ENCODE data around the gene TMEM247. TPM values are rescaled to one million over a fixed set of nuclear protein-coding genes. Genes with fewer than 3 reads are reported as not detected.

Gene TMEM247
- total RNA-seq, 1 experiment from 2014 or later: not detected

DNA sequence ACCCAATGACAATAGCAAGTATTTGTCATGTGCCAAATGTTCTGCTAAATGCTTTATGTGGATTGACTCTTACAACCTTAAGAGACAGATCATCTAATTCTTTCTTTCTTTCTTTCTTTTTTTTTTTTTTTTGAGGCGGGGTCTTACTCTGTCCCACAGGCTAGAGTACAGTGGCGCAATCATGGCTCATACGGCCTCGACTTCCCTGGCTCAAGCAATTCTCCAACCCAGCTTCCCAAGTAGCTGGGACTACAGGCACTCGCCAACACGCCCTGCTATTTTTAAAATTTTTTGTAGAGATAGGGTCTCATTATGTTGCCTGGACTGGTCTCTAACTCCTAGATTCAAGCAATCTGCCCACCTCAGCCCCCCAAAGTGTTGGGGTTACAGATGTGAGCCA, 21.4 kb downstream of the TMEM247 start:
- Histone ChIP-seq H3K4me2 (ENCODE audit: insufficient read depth, insufficient read length, low read length) (no peak overlapping the region), H2BK120ac (ENCODE audit: low read depth, low read length, poor library complexity, severe bottlenecking) (no peak overlapping the region), H4K5ac (ENCODE audit: insufficient read length, low read depth, low read length) (no peak overlapping the region), H2BK12ac (ENCODE audit: insufficient read length, low read depth, low read length) (no peak overlapping the region), H2AK5ac (ENCODE audit: insufficient read length, low read length) (no peak overlapping the region), H3K4ac (ENCODE audit: low read depth, low read length) (no peak overlapping the region), H3K4me1 (ENCODE audit: insufficient read depth, low read length) (no peaks in the 10 kb centered on the region; the same call in 1 of the 2 replicates), H3K23me2 (ENCODE audit: insufficient read length, low read depth, low read length, poor library complexity, severe bottlenecking) (peaks cover 8% of the 10 kb centered on the region), H3K23ac (ENCODE audit: insufficient read length, low read depth, low read length) (no peak overlapping the region), H3T11ph (ENCODE audit: low read length) (no peak overlapping the region), H3K18ac (ENCODE audit: insufficient read length, low read depth, low read length) (no peak overlapping the region), H2AFZ (ENCODE audit: low read length) (no peak overlapping the region), H2BK20ac (ENCODE audit: low read depth, low read length, poor library complexity, severe bottlenecking) (no peak overlapping the region), H4K91ac (ENCODE audit: insufficient read length, low read depth, low read length) (no peak overlapping the region), H3K56ac (ENCODE audit: insufficient read length, low read depth, low read length) (no peak overlapping the region), H4K8ac (replicated peaks; ENCODE audit: insufficient read length, low read depth, low read length) (no peak overlapping the region), H3K9ac (ENCODE audit: extremely low read depth, insufficient read length, low read length) (no peak overlapping the region), H2BK5ac (ENCODE audit: insufficient read length, low read length) (no peak overlapping the region), H3K27me3 (ENCODE audit: insufficient read depth, low read length) (no peaks in the 10 kb centered on the region; the same call in 1 of the 2 replicates), H3K14ac (ENCODE audit: insufficient read depth, low read length) (no peak overlapping the region), H3K79me2 (ENCODE audit: insufficient read depth, low read length) (no peaks in the 10 kb centered on the region), H3K79me1 (ENCODE audit: insufficient read depth, low read depth, low read length, poor library complexity, severe bottlenecking) (no peaks in the 10 kb centered on the region), H4K20me1 (ENCODE audit: control insufficient read depth, insufficient read depth, insufficient read length) (no peaks in the 10 kb centered on the region), H2BK15ac (ENCODE audit: low read depth, low read length) (no peak overlapping the region), H3K9me3 (ENCODE audit: control insufficient read depth, low read depth, low read length) (no peaks in the 10 kb centered on the region), H3K27ac (ENCODE audit: insufficient read length, low read depth, low read length) (no peak overlapping the region)
- peaks cover 40% of the 10 kb centered on the region for H3K27me3 Mint-ChIP-seq (ENCODE audit: low read depth)
- TF ChIP-seq CTCF (conservative IDR thresholded peaks at IDR 0.05): no peak
- WGBS (ENCODE audit: extremely low coverage, insufficient read length, low lambda C conversion rate): no CpG with 5 or more reads among the region's 6 CpGs
- DNase-seq: no peak
- H3K4me3 Mint-ChIP-seq: no peak overlapping the region
- no peaks in the 10 kb centered on the region for H3K36me3 Mint-ChIP-seq (ENCODE audit: insufficient read depth in 1 of 3, low read depth in 3 of 3)
- H3K27ac Mint-ChIP-seq: no peak overlapping the region
- H3K4me1 Mint-ChIP-seq: peaks cover 26 to 28% of the 10 kb centered on the region in 2 experiments
- no peaks in the 10 kb centered on the region for H3K9me3 Mint-ChIP-seq

Measured in H9 (cell line).